H9 (cell line): Measurements from ENCODE around the gene CAPN12. TPM values are rescaled to one million over a fixed set of nuclear protein-coding genes. Genes with fewer than 3 reads are reported as not detected.

Experiments used
- DNase-seq: peaks from one replicate; pipeline ENCODE4 v3.0.0-alpha.2; 2017
- H2AFZ ChIP-seq: one replicate; pipeline ENCODE4 v1.6.1; 2013; ENCODE audit warnings: mild to moderate bottlenecking, low read length, control low read depth, moderate library complexity
- H2AK5ac ChIP-seq: 2 replicates; pipeline ENCODE4 v1.6.1; 2013; ENCODE audit warnings: low read length, control low read depth, mixed read lengths; ENCODE audit not compliant: insufficient read length
- H2BK120ac ChIP-seq: one replicate; pipeline ENCODE4 v1.6.1; 2013; ENCODE audit warnings: low read depth, mild to moderate bottlenecking, low read length, control low read depth, inconsistent platforms; ENCODE audit not compliant: poor library complexity, severe bottlenecking
- H2BK12ac ChIP-seq: 2 replicates; pipeline ENCODE4 v1.6.1; 2013; ENCODE audit warnings: low read length, control low read depth, mixed read lengths, low read depth; ENCODE audit not compliant: insufficient read length
- H2BK15ac ChIP-seq: 2 replicates; pipeline ENCODE4 v1.6.1; 2013; ENCODE audit warnings: low read depth, low read length, control low read depth
- H2BK20ac ChIP-seq: one replicate; pipeline ENCODE4 v1.6.1; 2013; ENCODE audit warnings: low read depth, mild to moderate bottlenecking, low read length, control low read depth, inconsistent platforms; ENCODE audit not compliant: poor library complexity, severe bottlenecking
- H2BK5ac ChIP-seq: 2 replicates; pipeline ENCODE4 v1.6.1; 2013; ENCODE audit warnings: low read length, control low read depth, mixed read lengths; ENCODE audit not compliant: insufficient read length
- H3K14ac ChIP-seq: 2 replicates; pipeline ENCODE4 v1.6.1; 2013; ENCODE audit warnings: low read length, control low read depth; ENCODE audit not compliant: insufficient read depth
- H3K18ac ChIP-seq: 2 replicates; pipeline ENCODE4 v1.6.1; 2013; ENCODE audit warnings: low read depth, mild to moderate bottlenecking, mixed read lengths, low read length, control low read depth; ENCODE audit not compliant: insufficient read length
- H3K23ac ChIP-seq: 2 replicates; pipeline ENCODE4 v1.6.1; 2013; ENCODE audit warnings: low read length, control low read depth, mixed read lengths, low read depth; ENCODE audit not compliant: insufficient read length
- H3K23me2 ChIP-seq: 2 replicates; pipeline ENCODE4 v1.6.1; 2013; ENCODE audit warnings: low read depth, mild to moderate bottlenecking, mixed read lengths, low read length, control low read depth; ENCODE audit not compliant: insufficient read length, poor library complexity, severe bottlenecking
- H3K27ac ChIP-seq: 2 replicates; pipeline ENCODE4 v1.5.1; 2013; ENCODE audit warnings: low read length, control low read depth, mixed read lengths, low read depth; ENCODE audit not compliant: insufficient read length
- H3K27me3 ChIP-seq: 2 replicates; pipeline ENCODE4 v1.6.1; 2013; ENCODE audit warnings: low read length, control low read depth, inconsistent platforms; ENCODE audit not compliant: insufficient read depth
- H3K4ac ChIP-seq: 2 replicates; pipeline ENCODE4 v1.6.1; 2013; ENCODE audit warnings: low read depth, mild to moderate bottlenecking, control low read depth, inconsistent platforms, low read length, moderate library complexity
- H3K4me1 ChIP-seq: 2 replicates; pipeline ENCODE4 v1.6.1; 2013; ENCODE audit warnings: low read length, control low read depth, inconsistent platforms; ENCODE audit not compliant: insufficient read depth
- H3K4me2 ChIP-seq: 2 replicates; pipeline ENCODE4 v1.6.1; 2013; ENCODE audit warnings: low read length, control low read depth, mixed read lengths; ENCODE audit not compliant: insufficient read length, insufficient read depth
- H3K56ac ChIP-seq: 2 replicates; pipeline ENCODE4 v1.6.1; 2013; ENCODE audit warnings: low read depth, mild to moderate bottlenecking, mixed read lengths, low read length, control low read depth; ENCODE audit not compliant: insufficient read length
- H3K79me1 ChIP-seq: 2 replicates; pipeline ENCODE4 v1.6.1; 2013; ENCODE audit warnings: low read depth, mild to moderate bottlenecking, moderate library complexity, low read length, control low read depth, inconsistent platforms; ENCODE audit not compliant: insufficient read depth, poor library complexity, severe bottlenecking
- H3K79me2 ChIP-seq: 2 replicates; pipeline ENCODE4 v1.6.1; 2013; ENCODE audit warnings: low read length, control low read depth, inconsistent platforms; ENCODE audit not compliant: insufficient read depth
- H3K9ac ChIP-seq: 2 replicates; pipeline ENCODE4 v1.6.1; 2013; ENCODE audit warnings: low read length, control low read depth, mixed read lengths; ENCODE audit not compliant: insufficient read length; ENCODE audit errors: extremely low read depth
- H3K9me3 ChIP-seq: one replicate; pipeline ENCODE4 v1.6.1; 2013; ENCODE audit warnings: low read depth, low read length, inconsistent platforms; ENCODE audit not compliant: control insufficient read depth
- H3T11ph ChIP-seq: one replicate; pipeline ENCODE4 v1.6.1; 2013; ENCODE audit warnings: mild to moderate bottlenecking, low read length, control low read depth, inconsistent platforms
- H4K20me1 ChIP-seq: one replicate; pipeline ENCODE4 v1.6.1; 2013; ENCODE audit not compliant: control insufficient read depth, insufficient read length, insufficient read depth
- H4K5ac ChIP-seq: 2 replicates; pipeline ENCODE4 v1.6.1; 2013; ENCODE audit warnings: low read depth, mild to moderate bottlenecking, mixed read lengths, low read length, control low read depth; ENCODE audit not compliant: insufficient read length
- H4K8ac ChIP-seq: replicated peaks from 2 replicates; pipeline ENCODE4 v1.6.1; 2013; ENCODE audit warnings: low read length, control low read depth, mixed read lengths, low read depth; ENCODE audit not compliant: insufficient read length
- H4K91ac ChIP-seq: 2 replicates; pipeline ENCODE4 v1.6.1; 2013; ENCODE audit warnings: low read depth, mild to moderate bottlenecking, moderate library complexity, mixed read lengths, low read length, control low read depth; ENCODE audit not compliant: insufficient read length
- H3K27ac Mint-ChIP-seq, 3 experiments: 2 replicates in 2 of 3; 3 replicates in 1 of 3; pipeline ENCODE4 v1.8.0; 2020 to 2021; ENCODE audit warnings: mixed read lengths in 3 of 3, mild to moderate bottlenecking in 1 of 3, moderate library complexity in 1 of 3
- H3K27me3 Mint-ChIP-seq: 2 replicates; pipeline ENCODE4 v1.8.0; 2021; ENCODE audit warnings: low read depth, mild to moderate bottlenecking, moderate library complexity, mixed read lengths
- H3K36me3 Mint-ChIP-seq, 3 experiments: 2 replicates in 2 of 3; 3 replicates in 1 of 3; pipeline ENCODE4 v1.8.0; 2020 to 2021; ENCODE audit warnings: low read depth in 3 of 3, mixed read lengths in 3 of 3; ENCODE audit not compliant: insufficient read depth in 1 of 3
- H3K4me1 Mint-ChIP-seq, 2 experiments: 2 replicates each; pipeline ENCODE4 v1.8.0; 2020; ENCODE audit warnings: mixed read lengths in 2 of 2
- H3K4me3 Mint-ChIP-seq, 2 experiments: 2 replicates in 1 of 2; 3 replicates in 1 of 2; pipeline ENCODE4 v1.8.0; 2020 to 2021; ENCODE audit warnings: mild to moderate bottlenecking in 2 of 2, mixed read lengths in 2 of 2, moderate library complexity in 1 of 2
- H3K9me3 Mint-ChIP-seq, 2 experiments: 2 replicates in 1 of 2; 3 replicates in 1 of 2; pipeline ENCODE4 v1.8.0; 2020; ENCODE audit warnings: mild to moderate bottlenecking in 2 of 2, mixed read lengths in 2 of 2, moderate library complexity in 1 of 2
- WGBS: extraction: QIAGEN DNeasy Blood & Tissue Kit; methylation state at CpG from one replicate; pipeline ENCODE4 v1.1.7; 2013; ENCODE audit warnings: missing lambda C conversion rate, low lambda C conversion rate, mixed read lengths; ENCODE audit not compliant: insufficient read length; ENCODE audit errors: extremely low coverage; 5-methylcytosine and 5-hydroxymethylcytosine counted together
- total RNA-seq: library from RNA; stranded (reverse); gene quantifications from 2 replicates; pipeline ENCODE4 v1.2.1, GENCODE V29; 2021
- TF ChIP-seq, protein P1 (sequence below): fragments of 200-600 bp; sonication (generic); conservative IDR thresholded peaks from 3 replicates; pipeline ENCODE4 v1.8.0; 2021; ENCODE audit warnings: antibody characterized with exemption, mild to moderate bottlenecking

CAPN12 gene
- total RNA-seq, 1 experiment from 2014 or later, result 10.5 TPM

DNA sequence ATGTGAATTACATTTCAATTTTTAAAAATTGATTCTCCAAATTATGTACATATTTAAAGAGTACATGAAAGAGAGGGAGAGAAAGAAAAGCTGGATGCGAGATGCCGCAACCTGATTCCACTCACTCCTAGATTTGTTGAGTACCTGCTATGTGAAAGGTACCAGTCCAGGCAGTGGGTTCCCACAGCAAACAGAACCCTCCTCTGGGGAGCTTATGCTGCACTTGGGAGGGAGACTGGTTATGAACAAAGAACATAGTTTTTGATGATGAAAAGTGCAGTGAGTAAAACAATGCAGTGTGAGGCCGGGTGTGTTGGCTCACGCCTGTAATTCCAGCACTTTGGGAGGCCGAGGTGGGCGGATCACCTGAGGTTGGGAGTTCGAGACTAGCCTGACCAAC lies 53.4 kb downstream of the CAPN12 start:
- peaks cover 8 to 31% (median 27%) of the 10 kb centered on the region in 3 experiments; a peak in 6 of 7 replicates for H3K36me3 Mint-ChIP-seq
- Histone ChIP-seq H3K4ac (no peak overlapping the region), H3K9ac (no peak overlapping the region), H4K8ac (no peak overlapping the region), H3T11ph (no peak overlapping the region), H3K18ac (no peak overlapping the region), H4K91ac (no peak overlapping the region), H2BK12ac (no peak overlapping the region), H3K23ac (no peak overlapping the region), H2BK120ac (no peak overlapping the region), H3K27me3 (no peaks in the 10 kb centered on the region), H2BK20ac (no peak overlapping the region), H3K9me3 (no peaks in the 10 kb centered on the region), H3K4me2 (no peak overlapping the region), H3K79me1 (peaks cover 3% of the 10 kb centered on the region), H3K56ac (no peak overlapping the region), H2AK5ac (no peak overlapping the region), H3K79me2 (peaks cover 23% of the 10 kb centered on the region; the same call in 1 of the 2 replicates), H2BK5ac (no peak overlapping the region), H3K23me2 (no peaks in the 10 kb centered on the region), H3K27ac (no peak overlapping the region), H2AFZ (no peak overlapping the region), H3K14ac (no peak overlapping the region), H4K20me1 (no peaks in the 10 kb centered on the region), H3K4me1 (peaks cover 19% of the 10 kb centered on the region; the same call in 1 of the 2 replicates), H2BK15ac (no peak overlapping the region), H4K5ac (no peak overlapping the region)
- H3K9me3 Mint-ChIP-seq, result no peaks in the 10 kb centered on the region; a peak in 1 of 5 replicates
- H3K4me3 Mint-ChIP-seq, result no peak overlapping the region
- no peaks in the 10 kb centered on the region; the same call in 1 of the 2 replicates for H3K27me3 Mint-ChIP-seq
- H3K27ac Mint-ChIP-seq, result peak overlapping the region in 2 of 3 experiments; percentile 90 to 94; a peak in 4 of 7 replicates
- peaks cover 45 to 62% of the 10 kb centered on the region in 2 experiments for H3K4me1 Mint-ChIP-seq
- TF ChIP-seq, protein P1, sequence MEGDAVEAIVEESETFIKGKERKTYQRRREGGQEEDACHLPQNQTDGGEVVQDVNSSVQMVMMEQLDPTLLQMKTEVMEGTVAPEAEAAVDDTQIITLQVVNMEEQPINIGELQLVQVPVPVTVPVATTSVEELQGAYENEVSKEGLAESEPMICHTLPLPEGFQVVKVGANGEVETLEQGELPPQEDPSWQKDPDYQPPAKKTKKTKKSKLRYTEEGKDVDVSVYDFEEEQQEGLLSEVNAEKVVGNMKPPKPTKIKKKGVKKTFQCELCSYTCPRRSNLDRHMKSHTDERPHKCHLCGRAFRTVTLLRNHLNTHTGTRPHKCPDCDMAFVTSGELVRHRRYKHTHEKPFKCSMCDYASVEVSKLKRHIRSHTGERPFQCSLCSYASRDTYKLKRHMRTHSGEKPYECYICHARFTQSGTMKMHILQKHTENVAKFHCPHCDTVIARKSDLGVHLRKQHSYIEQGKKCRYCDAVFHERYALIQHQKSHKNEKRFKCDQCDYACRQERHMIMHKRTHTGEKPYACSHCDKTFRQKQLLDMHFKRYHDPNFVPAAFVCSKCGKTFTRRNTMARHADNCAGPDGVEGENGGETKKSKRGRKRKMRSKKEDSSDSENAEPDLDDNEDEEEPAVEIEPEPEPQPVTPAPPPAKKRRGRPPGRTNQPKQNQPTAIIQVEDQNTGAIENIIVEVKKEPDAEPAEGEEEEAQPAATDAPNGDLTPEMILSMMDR, result no peak
- WGBS, result no CpG with 5 or more reads among the region's 7 CpGs
- no peak for DNase-seq
